A549 (cell line): ENCODE measurements around the gene CIB4.

Experiments
- CHD2 ChIP-seq: fragments of 150-350 bp; IDR thresholded peaks from 2 replicates; pipeline ENCODE4 v1.6.1; 2014; ENCODE audit warnings: low read length; ENCODE audit not compliant: partially characterized antibody
- EP300 ChIP-seq, 2 experiments: fragments of >200 bp; sonication (Bioruptor Twin); formaldehyde crosslinking; IDR thresholded peaks; 2 replicates in 1 of 2; 3 replicates in 1 of 2; pipeline ENCODE4 v1.6.1; 2016 to 2017
- KDM1A ChIP-seq: fragments of 200-600 bp; sonication (generic); IDR thresholded peaks from 2 replicates; pipeline ENCODE4 v1.6.1; 2016; ENCODE audit warnings: low read depth, mild to moderate bottlenecking
- MYC ChIP-seq: IDR thresholded peaks from 2 replicates; pipeline ENCODE4 v1.6.1; 2012; ENCODE audit warnings: mild to moderate bottlenecking, inconsistent platforms, low read length, improper control_type of control experiment, borderline replicate concordance
- POLR2A ChIP-seq: IDR thresholded peaks from 2 replicates; pipeline ENCODE4 v1.6.1; 2012; ENCODE audit warnings: mild to moderate bottlenecking, low read length
- RCOR1 ChIP-seq: fragments of 150-350 bp; IDR thresholded peaks from 2 replicates; pipeline ENCODE4 v1.6.1; 2014; ENCODE audit warnings: antibody characterized with exemption, low read length, low read depth
- SMC3 ChIP-seq: fragments of >200 bp; sonication (Bioruptor Twin); formaldehyde crosslinking; IDR thresholded peaks from 3 replicates; pipeline ENCODE4 v1.6.1; 2018; ENCODE audit warnings: inconsistent platforms
- TF ChIP-seq, protein P1 (sequence below): fragments of >200 bp; sonication (Bioruptor Twin); formaldehyde crosslinking; IDR thresholded peaks from 3 replicates; pipeline ENCODE4 v1.5.1; 2016
- TF ChIP-seq, protein P2 (sequence below): fragments of 200-600 bp; sonication (generic); IDR thresholded peaks from 2 replicates; pipeline ENCODE4 v1.6.1; 2016; ENCODE audit warnings: antibody characterized with exemption, mild to moderate bottlenecking, moderate library complexity
- TF ChIP-seq, protein P3 (sequence below): IDR thresholded peaks from 2 replicates; pipeline ENCODE4 v1.6.1; 2012
- TF ChIP-seq, protein P4 (sequence below): IDR thresholded peaks from 2 replicates; pipeline ENCODE4 v1.6.1; 2012
- TF ChIP-seq, protein P5 (sequence below): fragments of 150-350 bp; IDR thresholded peaks from 2 replicates; pipeline ENCODE4 v1.6.1; 2014; ENCODE audit warnings: low read depth, mild to moderate bottlenecking, low read length

DNA sequence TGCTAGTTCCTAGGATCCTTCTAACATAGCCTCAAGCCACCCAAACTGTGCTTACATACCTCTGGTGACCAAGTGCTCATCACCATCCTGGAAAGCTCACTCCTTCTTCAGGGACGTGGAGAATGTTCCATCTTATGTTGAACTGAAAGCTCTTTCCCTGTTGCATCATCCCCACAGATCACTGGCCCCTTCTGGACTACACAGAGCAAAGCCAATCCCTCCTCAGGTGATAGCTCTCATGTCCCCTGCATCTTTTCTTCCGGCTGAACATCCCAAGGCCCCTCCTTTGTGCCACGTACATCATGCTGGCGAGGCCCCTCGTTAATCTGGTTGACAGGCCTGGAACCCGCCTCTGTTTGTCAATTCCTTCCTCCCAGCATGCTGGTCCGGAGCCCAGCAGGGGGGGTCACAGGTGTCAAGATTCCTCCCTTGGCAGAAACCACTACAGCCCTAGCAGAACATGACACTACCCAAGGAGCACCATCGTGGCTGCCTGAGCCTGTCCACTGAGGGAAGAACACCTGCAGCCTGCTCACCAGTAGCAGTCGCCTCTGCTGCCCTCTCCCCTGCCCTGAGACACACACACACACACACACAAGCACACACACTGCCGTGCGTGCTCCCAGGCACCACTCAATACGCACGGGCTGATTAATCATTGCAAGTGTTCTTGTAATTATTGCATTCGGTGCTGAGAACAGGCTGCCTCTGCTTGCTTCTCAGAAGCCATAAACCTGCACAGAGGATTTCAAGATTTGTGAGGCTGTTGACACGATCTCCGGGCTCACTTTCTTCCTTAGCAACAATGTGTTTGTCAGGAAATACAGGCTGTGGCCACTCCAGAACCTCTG, 45.0 kb upstream of the CIB4 start:
- TF ChIP-seq, protein P1, sequence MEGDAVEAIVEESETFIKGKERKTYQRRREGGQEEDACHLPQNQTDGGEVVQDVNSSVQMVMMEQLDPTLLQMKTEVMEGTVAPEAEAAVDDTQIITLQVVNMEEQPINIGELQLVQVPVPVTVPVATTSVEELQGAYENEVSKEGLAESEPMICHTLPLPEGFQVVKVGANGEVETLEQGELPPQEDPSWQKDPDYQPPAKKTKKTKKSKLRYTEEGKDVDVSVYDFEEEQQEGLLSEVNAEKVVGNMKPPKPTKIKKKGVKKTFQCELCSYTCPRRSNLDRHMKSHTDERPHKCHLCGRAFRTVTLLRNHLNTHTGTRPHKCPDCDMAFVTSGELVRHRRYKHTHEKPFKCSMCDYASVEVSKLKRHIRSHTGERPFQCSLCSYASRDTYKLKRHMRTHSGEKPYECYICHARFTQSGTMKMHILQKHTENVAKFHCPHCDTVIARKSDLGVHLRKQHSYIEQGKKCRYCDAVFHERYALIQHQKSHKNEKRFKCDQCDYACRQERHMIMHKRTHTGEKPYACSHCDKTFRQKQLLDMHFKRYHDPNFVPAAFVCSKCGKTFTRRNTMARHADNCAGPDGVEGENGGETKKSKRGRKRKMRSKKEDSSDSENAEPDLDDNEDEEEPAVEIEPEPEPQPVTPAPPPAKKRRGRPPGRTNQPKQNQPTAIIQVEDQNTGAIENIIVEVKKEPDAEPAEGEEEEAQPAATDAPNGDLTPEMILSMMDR, result no peak
- TF ChIP-seq POLR2A (no peak), KDM1A (no peak), EP300 (IDR thresholded peaks at IDR 0.05) (no peak), CHD2 (no peak), SMC3 (no peak), RCOR1 (no peak), MYC (no peak)
- TF ChIP-seq, protein P2, sequence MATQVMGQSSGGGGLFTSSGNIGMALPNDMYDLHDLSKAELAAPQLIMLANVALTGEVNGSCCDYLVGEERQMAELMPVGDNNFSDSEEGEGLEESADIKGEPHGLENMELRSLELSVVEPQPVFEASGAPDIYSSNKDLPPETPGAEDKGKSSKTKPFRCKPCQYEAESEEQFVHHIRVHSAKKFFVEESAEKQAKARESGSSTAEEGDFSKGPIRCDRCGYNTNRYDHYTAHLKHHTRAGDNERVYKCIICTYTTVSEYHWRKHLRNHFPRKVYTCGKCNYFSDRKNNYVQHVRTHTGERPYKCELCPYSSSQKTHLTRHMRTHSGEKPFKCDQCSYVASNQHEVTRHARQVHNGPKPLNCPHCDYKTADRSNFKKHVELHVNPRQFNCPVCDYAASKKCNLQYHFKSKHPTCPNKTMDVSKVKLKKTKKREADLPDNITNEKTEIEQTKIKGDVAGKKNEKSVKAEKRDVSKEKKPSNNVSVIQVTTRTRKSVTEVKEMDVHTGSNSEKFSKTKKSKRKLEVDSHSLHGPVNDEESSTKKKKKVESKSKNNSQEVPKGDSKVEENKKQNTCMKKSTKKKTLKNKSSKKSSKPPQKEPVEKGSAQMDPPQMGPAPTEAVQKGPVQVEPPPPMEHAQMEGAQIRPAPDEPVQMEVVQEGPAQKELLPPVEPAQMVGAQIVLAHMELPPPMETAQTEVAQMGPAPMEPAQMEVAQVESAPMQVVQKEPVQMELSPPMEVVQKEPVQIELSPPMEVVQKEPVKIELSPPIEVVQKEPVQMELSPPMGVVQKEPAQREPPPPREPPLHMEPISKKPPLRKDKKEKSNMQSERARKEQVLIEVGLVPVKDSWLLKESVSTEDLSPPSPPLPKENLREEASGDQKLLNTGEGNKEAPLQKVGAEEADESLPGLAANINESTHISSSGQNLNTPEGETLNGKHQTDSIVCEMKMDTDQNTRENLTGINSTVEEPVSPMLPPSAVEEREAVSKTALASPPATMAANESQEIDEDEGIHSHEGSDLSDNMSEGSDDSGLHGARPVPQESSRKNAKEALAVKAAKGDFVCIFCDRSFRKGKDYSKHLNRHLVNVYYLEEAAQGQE, result no peak
- TF ChIP-seq, protein P3, sequence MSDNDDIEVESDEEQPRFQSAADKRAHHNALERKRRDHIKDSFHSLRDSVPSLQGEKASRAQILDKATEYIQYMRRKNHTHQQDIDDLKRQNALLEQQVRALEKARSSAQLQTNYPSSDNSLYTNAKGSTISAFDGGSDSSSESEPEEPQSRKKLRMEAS, result no peak
- TF ChIP-seq, protein P4, sequence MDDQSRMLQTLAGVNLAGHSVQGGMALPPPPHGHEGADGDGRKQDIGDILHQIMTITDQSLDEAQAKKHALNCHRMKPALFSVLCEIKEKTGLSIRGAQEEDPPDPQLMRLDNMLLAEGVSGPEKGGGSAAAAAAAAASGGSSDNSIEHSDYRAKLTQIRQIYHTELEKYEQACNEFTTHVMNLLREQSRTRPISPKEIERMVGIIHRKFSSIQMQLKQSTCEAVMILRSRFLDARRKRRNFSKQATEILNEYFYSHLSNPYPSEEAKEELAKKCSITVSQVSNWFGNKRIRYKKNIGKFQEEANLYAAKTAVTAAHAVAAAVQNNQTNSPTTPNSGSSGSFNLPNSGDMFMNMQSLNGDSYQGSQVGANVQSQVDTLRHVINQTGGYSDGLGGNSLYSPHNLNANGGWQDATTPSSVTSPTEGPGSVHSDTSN, result no peak
- TF ChIP-seq, protein P5, sequence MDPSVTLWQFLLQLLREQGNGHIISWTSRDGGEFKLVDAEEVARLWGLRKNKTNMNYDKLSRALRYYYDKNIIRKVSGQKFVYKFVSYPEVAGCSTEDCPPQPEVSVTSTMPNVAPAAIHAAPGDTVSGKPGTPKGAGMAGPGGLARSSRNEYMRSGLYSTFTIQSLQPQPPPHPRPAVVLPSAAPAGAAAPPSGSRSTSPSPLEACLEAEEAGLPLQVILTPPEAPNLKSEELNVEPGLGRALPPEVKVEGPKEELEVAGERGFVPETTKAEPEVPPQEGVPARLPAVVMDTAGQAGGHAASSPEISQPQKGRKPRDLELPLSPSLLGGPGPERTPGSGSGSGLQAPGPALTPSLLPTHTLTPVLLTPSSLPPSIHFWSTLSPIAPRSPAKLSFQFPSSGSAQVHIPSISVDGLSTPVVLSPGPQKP, result no peak
